GM15510 (cell line): ENCODE measurements around the gene NTPCR.

Source experiments
- POLR2A ChIP-seq: IDR thresholded peaks from 3 replicates; pipeline ENCODE4 v1.6.1; 2011; ENCODE audit warnings: borderline replicate concordance; ENCODE audit not compliant: insufficient read length; ENCODE audit errors: extremely low read depth

Gene NTPCR

GRCh38 chr1:232966663-232967062 is 16.3 kb downstream of the NTPCR start:
- TF ChIP-seq POLR2A = no peak

GRCh38 chr1:232968391-232968790 is 18.0 kb downstream of the NTPCR start:
- no peak for TF ChIP-seq POLR2A

GRCh38 chr1:232968965-232969364 is 18.6 kb downstream of the NTPCR start:
- no peak for TF ChIP-seq POLR2A

- TF ChIP-seq POLR2A = no peak
These were observed 19.4 kb downstream of the NTPCR start for GRCh38 chr1:232969799-232970198.

- no peak for TF ChIP-seq POLR2A
These were observed 20.1 kb downstream of the NTPCR start for GRCh38 chr1:232970508-232970907.

- no peak for TF ChIP-seq POLR2A
These were observed 23.5 kb downstream of the NTPCR start for GRCh38 chr1:232973652-232974611.

GRCh38 chr1:232974971-232975370 is 24.6 kb downstream of the NTPCR start:
- no peak for TF ChIP-seq POLR2A

GRCh38 chr1:232978091-232978634 is 27.8 kb downstream of the NTPCR start:
- no peak for TF ChIP-seq POLR2A

GRCh38 chr1:232978815-232979214 is 28.4 kb downstream of the NTPCR start:
- no peak for TF ChIP-seq POLR2A

GRCh38 chr1:232979558-232979957 is 29.1 kb downstream of the NTPCR start:
- TF ChIP-seq POLR2A = no peak

GRCh38 chr1:232980355-232980978 is 30.1 kb downstream of the NTPCR start:
- no peak for TF ChIP-seq POLR2A

GRCh38 chr1:232980986-232981560 is 30.7 kb downstream of the NTPCR start:
- TF ChIP-seq POLR2A = no peak

GRCh38 chr1:232982238-232982944 is 32.0 kb downstream of the NTPCR start:
- no peak for TF ChIP-seq POLR2A

- no peak for TF ChIP-seq POLR2A
These were observed 33.0 kb downstream of the NTPCR start for GRCh38 chr1:232983375-232983774.
